ENCODE measurements around the gene FBLN5.

- no peak for TF ChIP-seq EZH2 (IDR thresholded peaks at IDR 0.05; ENCODE audit: low read length, missing control alignments)
- TF ChIP-seq CTCF (conservative IDR thresholded peaks at IDR 0.05 in 1 of 2, IDR thresholded peaks at IDR 0.05 in 1 of 2; ENCODE audit: low read depth in 1 of 2, low read length in 2 of 2): no peak
These were observed 21.2 kb downstream of the FBLN5 start for GRCh38 chr14:91926131-91926890.

All from fibroblast of lung (primary cell).